ENCODE results near the gene OAS3. TPM values are rescaled to one million over a fixed set of nuclear protein-coding genes. Genes with fewer than 3 reads are reported as not detected.
A peak's percentile ranks its signal among the peaks of the same experiment; 100 is the strongest.
"Not testable (repeated sequence)": the region's sequence is repeated elsewhere in the genome, so short reads cannot be mapped to it uniquely, and the experiment has no call there.

The OAS3 gene
- total RNA-seq, 2 donors from 2014 or later, result 8.1 to 19.4 TPM

DNA sequence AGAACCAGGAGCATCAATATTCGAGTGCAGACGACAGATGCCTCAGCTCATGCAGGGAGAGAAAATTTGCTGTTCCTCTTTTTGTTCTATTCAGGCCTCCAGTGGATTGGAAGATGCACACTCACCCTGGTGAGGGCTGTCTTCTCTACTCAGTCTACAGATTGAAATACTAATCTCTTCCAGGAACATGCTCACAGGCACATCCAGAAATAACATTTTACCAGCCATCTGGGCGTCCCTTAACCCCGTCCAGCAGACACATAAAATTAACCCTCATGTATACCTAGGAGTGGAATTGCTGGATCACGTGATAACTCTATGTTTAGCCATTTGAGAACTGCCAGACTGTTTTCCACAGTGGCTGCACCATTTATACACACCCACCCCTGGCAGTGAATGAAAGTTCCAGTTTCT lies 35.6 kb downstream of the OAS3 start:
- intact Hi-C loops (cut with DNase I), result no loop called here
- ATAC-seq, result no peak
- DNase-seq, result no peak

DNA sequence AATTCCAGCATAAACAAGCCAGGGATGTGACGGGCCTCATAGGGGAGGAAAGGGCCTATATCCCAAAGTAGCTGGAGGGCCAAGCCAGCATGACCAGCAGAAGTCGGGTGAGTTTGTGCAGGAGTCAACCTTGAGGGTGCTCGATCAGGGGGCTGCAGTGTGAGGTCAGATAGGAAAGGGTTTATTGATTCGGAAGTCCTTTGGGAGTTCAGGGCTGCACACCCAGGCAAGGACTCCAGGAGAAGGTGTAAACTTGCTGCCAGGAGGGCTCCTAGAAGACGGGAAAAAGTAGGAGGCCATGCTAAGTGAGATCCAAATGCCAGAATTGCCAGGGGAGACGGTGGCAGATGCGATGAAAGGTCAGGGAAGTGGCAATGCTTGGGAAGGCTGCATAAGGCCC lies 36.6 kb downstream of the OAS3 start:
- intact Hi-C loops (cut with DNase I), result no loop called here
- no peak for DNase-seq
- ATAC-seq, result no peak

DNA sequence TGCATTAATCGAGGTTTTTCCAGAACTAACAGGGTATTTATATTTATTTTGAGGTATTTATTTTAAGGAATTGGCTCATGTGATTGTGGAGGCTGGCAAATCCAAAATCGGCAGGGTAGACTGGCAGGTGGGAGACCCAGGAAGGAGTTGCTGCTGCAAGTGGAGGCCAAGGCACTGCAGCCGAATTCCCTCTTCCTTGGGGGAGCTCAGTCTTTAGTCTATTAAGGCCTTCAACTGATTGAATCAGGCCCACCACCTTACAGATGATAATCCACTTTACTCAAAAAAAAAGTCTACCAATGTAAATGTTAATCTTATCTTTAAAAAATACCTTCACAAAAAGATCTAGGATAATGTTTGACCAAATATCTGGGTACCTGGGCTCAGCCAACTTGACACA lies 38.9 kb downstream of the OAS3 start:
- intact Hi-C loops (cut with DNase I), result no loop called here
- ATAC-seq (no peak), DNase-seq (no peak)

DNA sequence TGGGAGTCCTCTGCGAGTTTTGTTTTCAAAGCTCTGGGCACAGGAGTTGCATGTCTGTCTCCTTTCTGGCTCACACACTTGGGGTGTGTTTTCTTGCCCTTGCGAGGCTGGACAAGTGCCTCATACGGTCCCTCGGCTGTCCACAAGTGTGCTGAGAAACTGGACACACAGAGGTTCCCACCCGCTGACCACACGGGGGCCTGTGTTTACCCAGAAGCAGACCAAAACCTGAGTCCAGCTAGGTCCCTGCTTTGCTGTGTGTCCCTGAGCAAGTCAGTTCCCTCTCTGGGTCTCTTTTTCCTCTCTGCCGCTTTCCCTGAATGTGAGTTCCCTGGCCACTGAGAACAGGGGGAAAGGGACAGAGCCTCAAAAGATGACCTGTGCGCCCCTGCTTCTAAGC lies 39.4 kb downstream of the OAS3 start:
- DNase-seq (no peak), ATAC-seq (peak; percentile 19 to 31)
- intact Hi-C loops (cut with DNase I), result loop anchor here in 1 of 2 donors (2.0 kb wide), 1 partner anchor 39 kb away; the partner anchor contains the start of gene OAS3

DNA sequence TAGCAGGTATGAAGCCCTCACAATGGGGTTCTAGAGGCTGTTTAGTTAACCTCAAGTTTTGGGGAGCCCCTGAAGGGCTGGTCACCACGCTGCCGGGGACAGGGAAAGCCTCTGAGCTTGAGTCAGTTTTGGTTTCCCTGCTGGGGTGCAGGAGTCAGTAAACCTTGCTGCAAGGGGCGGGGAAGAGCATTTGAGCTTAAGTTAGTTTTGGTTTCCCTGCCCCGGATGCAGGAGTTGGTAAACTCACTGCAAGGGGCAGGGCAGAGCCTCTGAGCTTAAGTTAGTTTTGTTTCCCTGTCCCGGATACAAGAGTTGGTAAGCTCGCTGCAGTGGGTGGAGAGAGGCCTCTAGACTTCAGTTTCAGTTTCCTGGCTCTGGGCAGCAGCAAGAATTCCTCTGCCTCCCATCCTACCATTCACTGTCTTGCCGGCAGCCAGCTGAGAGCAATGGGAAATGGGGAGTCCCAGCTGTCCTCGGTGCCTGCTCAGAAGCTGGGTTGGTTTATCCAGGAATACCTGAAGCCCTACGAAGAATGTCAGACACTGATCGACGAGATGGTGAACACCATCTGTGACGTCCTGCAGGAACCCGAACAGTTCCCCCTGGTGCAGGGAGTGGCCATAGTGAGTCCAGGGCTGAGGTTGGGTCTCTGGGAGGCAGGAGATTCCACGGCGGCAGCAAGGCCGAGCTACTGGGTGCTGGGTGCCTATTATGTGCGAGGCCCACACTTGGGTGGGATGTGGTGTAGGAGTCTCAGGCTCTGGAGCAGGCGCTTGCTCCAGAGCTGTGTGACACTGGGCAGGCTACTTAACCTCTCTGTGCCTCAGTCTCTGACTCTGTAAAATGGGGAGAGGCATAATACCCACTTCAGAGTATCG lies 40.1 kb downstream of the OAS3 start, which contains the start of gene OAS2:
Gene OAS2 (plus strand): TSS at position 357 of the 878 bp plus-strand sequence. CDS start 90 bp downstream, at position 447.
- intact Hi-C loops (cut with DNase I), result loop anchor here in 1 of 2 donors (2.0 kb wide), 1 partner anchor 40 kb away; the partner anchor contains the start of gene OAS3
- DNase-seq (peak; percentile 78), ATAC-seq (peak; percentile 95 to 96)

DNA sequence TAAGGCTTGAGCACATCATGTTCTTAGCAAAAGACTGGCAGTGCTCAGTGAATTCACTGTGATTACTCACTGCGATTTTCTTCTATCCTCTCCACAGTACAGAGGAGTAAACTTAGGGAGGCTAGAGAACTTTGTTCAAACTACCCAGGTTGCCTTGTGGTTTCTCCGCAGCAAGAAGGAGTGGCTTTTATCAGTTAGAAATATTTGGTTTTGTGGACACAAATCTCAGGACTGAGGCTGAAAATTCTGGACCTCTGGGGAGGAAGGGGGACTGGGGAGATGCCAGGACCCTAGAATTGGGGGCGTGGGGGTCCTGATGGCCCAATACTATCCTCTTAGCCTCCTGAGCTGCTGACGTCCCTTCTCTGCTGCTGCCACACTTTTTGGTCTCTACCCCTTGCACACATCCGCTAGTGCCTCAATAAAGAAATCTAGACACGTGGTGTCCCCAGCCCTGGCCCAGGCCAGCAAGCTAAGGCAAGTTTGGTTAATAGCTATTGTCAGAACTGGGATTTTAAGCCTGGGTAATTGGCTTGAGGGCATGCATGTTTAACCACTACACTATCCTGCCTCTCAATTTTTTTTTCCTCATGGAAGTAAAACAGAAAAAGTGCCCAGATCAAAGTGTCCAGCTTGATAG lies 40.9 kb downstream of the OAS3 start:
- DNase-seq, result peak; percentile 43
- ATAC-seq, result peak; percentile 53 to 71
- intact Hi-C loops (cut with DNase I), result loop anchor here in 1 of 2 donors (2.0 kb wide), 1 partner anchor 40 kb away; the partner anchor contains the start of gene OAS3

DNA sequence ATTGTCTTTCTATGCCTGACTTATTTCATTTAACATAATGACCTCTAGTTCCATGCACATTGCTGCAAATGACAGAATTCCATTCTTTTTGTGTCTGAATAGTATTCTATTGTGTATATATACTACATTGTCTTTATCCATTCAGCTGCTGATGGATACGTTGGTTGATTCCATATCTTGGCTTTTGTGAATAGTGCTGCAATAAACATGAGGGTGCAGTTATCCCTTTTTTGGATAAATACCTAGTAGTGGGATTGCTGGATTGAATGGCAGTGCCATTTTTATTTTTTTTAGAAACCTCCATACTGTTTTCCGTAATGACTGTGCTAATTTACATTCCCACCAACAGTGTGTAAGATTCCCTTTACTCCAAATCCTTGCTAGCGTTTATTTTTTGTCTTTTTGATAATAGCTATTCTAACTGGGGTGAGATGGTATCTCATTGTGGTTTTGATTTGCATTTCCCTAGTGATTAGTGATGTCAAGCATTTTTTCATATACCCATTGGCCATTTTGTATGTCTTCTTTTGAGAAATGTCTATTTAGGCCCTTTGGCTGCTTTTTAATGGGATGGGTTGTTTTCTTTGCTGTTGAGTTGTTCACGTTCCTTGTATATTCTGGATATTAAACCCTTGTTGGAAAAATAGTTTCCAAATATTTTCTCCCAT lies 42.4 kb downstream of the OAS3 start:
- ATAC-seq (no peak), DNase-seq (no peak)
- intact Hi-C loops (cut with DNase I), result no loop called here

DNA sequence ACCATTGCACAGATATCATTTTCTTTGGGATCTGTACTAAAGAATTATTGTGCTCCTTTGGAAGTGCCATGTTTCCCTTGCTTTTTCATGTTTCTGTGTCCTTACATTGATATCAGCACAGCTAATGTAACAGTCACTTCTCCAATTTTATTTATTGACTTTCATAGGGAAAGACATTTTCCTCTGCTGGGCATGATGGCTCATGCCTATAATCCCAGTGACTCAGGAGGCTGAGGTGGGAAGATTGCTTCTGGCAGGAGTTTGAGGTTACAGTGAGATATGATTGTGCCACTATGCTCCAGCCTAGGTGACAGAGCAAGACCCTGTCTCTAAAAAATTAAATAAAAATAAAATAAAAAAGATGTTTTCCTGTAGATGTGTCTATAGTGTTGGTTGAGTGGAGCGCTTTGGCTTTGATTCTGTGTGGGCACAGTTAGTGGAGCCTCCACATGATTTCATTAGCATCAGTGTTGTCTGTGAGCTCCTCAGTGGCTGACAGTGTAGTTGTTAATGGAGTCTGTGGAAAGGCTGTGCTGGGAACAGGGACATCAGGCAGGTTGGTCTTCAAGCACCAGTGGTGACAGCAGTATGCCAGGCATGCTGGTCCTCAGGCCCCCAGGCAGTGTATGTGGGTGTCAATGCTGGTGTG lies 47.5 kb downstream of the OAS3 start:
- intact Hi-C loops (cut with DNase I), result no loop called here
- ATAC-seq (no peak), DNase-seq (no peak)

DNA sequence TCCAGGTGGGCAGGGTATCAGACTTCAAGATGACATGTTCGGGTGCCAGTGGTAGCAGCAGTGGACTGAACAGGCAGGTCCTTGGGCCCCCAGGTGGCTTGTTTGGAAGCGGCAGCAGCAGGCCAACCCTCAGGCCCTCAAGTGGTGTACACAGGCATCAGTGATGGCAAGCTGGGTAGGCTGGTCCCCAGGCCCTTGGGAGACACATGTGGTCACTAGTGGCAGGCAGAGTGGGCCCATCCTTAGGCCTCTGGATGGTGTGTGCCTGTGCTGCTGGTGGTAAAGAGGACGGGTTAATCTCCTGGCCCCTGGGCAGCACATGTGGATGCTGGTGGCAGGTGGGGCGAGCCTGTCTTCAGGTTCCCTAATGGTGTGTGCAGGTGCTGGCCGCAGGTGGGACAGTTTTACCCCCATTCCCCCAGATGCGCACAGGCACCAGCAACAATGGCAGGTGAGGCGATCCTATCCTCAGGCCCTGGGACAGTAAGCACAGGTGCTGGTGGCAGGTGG lies 48.1 kb downstream of the OAS3 start:
- intact Hi-C loops (cut with DNase I), result no loop called here
- ATAC-seq (no peak), DNase-seq (no peak)

DNA sequence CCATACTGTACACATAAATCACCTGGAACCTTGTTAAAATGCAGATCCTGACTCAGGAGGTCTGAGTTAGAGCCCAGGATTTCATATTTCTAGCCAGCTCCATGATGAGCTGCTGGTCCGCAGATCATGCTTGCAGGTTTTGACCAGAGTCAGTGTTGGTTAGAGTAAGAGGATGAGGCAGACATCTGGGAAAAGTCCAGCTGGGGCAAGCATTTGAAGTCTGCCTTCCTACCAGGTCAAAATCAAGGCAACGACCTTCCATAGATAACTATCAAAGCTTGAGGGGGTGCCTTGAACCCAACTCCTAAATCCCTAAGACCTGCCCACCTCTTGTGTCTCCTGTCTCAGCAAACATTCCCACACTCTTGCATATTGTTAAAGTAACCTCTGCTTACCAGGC lies 49.3 kb downstream of the OAS3 start:
- ATAC-seq (no peak), DNase-seq (no peak)
- intact Hi-C loops (cut with DNase I), result no loop called here

DNA sequence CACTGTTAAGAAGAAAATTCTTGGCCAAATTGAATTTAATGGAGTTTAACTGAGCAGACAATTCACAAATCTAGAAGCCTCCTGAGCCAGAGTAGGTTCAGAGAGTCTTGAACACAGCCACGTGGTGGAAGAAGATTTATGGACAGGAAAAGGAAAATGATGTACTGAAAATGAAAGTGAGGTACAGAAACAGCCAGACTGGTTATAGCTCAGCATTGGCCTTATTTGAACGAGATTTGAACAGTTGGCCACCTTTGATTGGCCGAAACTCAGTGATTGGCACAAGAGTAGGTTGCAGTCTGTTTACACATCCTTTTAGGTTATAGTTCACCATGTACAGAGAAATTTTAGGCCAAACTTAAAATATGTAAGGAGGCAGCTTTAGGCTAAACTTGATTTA lies 50.0 kb downstream of the OAS3 start:
- no peak for ATAC-seq
- no peak for DNase-seq
- intact Hi-C loops (cut with DNase I), result no loop called here

DNA sequence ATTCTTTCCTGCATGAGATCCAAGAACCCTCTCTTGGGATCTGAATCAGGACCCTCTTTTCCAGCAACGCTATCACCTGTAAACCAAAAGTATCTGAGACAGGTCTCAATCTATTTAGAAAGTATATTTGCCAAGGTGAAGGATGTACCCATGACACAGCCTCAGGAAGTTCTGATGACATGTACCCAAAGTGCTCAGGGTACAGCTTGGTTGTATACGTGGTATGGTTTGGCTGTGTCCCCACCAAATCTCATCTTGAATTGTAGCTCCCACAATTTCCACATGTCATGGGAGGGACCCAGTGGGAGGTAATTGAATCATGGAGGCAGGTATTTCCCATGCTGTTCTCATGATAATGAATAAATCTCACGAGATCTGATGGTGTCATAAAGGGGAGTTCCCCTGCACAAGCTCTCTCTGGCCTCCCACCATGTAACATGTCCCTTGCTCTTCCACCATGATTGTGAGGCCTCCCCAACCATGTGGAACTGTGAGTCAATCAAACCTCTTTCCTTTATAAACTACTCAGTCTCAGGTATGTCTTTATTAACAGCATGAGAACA lies 50.6 kb downstream of the OAS3 start:
- intact Hi-C loops (cut with DNase I); ATAC-seq; DNase-seq: not testable (repeated sequence)

DNA sequence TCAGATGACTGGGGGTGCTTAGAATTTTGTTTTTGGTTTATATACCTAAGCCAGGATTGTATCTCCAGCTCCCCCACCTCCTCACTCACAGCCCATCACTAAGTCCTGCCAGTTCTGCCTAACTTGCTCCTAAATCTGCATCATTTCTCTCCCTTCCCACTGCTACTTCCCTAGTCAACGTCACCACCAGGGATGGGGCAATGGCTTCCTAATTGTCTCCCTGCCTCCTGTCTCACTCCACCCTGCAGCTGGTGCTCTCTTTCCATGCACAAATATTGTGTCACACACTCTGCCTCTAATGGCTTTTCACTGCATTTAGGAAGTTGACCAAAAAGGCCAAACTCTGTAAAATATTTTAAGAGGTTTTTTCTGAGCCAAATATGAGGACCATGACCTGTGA lies 51.5 kb downstream of the OAS3 start:
- ATAC-seq (no peak), DNase-seq (no peak)
- intact Hi-C loops (cut with DNase I), result loop anchor here in 1 of 2 donors (5.0 kb wide), 1 partner anchor 182 kb away; no protein-coding TSS in a partner anchor

DNA sequence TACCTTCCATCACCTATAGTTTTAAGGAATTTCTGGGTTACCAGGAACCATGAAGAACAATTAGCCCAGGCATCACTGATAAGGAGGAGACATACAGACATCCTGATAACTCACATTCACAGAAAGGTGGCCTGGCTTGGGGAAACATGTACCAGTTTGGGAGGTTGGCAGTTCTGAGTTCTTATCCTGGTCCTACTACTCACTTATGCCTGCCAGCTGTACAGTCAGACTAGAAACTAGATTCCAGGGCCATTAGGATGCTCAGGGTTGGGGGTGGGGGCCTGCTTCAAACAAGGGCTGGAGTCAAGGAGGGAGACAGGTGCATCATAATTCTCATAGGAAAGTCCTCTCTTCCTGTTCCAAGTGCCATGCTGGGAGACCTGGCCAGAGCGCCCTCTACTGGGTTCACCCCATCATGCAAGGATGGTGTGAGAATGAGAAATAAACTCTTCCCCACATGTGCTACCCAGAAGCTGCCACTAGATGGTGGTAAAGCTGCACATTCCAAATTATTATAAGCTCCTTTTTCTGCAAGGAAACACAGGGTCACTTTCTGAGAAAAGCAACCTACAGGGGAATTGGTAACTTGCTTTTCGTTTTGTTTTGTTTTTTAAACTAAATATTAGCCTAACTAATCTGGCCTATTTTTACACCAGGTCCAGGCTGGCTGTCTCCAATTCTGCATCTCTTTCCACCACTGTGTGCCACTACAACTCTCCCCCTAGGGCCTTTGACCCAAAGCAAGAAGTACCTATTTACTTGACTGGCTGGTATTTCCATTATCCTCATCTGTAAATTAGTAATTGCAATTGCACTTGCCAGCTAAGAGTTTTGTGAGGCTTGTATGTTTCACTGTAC lies 54.5 kb downstream of the OAS3 start:
- DNase-seq (peak; percentile 45), ATAC-seq (peak in 1 of 2 donors; percentile 47)
- intact Hi-C loops (cut with DNase I), result loop anchor here in 1 of 2 donors (2.0 to 5.0 kb wide), 2 partner anchors 38 to 180 kb away; no protein-coding TSS in a partner anchor

DNA sequence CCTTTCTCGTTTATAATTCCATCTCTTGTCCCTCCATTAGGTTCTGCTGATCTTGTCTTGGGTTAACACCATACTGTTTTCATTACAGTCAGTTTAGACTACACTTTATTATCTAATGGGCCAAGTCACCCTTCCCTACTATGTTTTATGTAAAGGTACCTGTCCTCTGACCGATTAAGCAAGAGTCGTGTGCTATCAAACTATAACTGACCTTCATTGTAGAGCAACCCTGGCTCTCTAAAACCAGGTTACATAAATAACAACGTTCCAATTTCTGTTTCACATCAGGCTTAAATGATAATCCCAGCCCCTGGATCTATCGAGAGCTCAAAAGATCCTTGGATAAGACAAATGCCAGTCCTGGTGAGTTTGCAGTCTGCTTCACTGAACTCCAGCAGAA lies 56.7 kb downstream of the OAS3 start:
- DNase-seq (no peak), ATAC-seq (no peak)
- intact Hi-C loops (cut with DNase I), result no loop called here

DNA sequence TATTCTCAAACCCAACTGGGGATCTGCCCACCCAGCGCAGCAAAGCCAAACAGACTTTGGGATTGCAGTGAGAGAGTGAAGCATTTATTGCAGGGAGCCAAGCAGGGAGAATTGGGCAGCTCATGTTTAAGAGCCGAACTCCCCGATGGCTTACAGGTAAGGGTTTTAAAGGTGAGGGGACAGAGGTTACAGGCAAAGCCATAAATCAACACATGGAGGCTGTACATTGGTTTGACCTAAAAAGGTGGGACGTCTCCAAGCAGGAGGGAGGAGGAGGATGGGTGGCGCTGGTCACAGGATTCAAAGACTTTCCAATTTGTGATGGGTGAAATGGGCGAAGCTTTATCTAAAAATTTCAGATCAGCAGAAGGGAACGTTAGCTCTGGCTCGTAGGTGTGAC lies 58.2 kb downstream of the OAS3 start:
- intact Hi-C loops (cut with DNase I), result no loop called here
- DNase-seq, result no peak
- ATAC-seq, result no peak

DNA sequence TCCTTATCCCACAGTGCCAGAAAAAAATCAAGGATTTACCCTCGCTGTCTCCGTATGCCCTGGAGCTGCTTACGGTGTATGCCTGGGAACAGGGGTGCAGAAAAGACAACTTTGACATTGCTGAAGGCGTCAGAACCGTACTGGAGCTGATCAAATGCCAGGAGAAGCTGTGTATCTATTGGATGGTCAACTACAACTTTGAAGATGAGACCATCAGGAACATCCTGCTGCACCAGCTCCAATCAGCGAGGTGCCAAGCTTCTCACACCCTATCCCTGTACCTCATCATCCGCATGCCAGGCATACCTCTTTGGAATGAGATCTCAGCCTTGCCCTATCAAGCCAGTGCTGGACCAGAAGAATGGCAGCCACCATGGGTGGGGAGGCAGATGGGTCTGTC lies 59.2 kb downstream of the OAS3 start:
- ATAC-seq (no peak), DNase-seq (no peak)
- intact Hi-C loops (cut with DNase I), result no loop called here

All from left cardiac atrium (tissue), 4 donors.